ENCODE measurements around the gene MRPS24.

DNA sequence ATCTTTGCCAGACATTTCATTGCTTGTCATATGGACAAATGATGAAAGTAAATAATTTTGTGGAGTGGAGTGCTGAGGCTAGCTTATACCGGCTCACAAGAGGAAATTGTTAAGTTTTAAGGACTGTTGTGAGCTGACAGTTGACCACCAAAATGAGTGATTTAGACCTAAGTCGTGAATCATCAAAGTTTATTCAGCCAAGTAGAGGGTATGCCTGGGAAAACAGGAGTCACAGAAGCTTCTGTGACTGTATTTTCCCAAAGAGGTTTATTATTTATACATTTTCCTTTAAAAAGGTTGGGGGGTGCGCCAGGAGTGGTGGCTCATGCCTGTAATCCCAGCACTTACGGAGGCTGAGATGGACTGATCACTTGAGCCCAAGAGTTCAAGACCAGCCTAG, 21.8 kb downstream of the MRPS24 start:
- TF ChIP-seq POLR2AphosphoS5 (IDR thresholded peaks at IDR 0.05) = no peak
- TF ChIP-seq, protein P1, sequence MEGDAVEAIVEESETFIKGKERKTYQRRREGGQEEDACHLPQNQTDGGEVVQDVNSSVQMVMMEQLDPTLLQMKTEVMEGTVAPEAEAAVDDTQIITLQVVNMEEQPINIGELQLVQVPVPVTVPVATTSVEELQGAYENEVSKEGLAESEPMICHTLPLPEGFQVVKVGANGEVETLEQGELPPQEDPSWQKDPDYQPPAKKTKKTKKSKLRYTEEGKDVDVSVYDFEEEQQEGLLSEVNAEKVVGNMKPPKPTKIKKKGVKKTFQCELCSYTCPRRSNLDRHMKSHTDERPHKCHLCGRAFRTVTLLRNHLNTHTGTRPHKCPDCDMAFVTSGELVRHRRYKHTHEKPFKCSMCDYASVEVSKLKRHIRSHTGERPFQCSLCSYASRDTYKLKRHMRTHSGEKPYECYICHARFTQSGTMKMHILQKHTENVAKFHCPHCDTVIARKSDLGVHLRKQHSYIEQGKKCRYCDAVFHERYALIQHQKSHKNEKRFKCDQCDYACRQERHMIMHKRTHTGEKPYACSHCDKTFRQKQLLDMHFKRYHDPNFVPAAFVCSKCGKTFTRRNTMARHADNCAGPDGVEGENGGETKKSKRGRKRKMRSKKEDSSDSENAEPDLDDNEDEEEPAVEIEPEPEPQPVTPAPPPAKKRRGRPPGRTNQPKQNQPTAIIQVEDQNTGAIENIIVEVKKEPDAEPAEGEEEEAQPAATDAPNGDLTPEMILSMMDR (IDR thresholded peaks at IDR 0.05) = no peak
- no peak for TF ChIP-seq EP300 (IDR thresholded peaks at IDR 0.05; ENCODE audit: low read depth)

Data from transverse colon (tissue), 4 donors.